ENCODE results near the gene ATOH8.

- TF ChIP-seq, protein P1, sequence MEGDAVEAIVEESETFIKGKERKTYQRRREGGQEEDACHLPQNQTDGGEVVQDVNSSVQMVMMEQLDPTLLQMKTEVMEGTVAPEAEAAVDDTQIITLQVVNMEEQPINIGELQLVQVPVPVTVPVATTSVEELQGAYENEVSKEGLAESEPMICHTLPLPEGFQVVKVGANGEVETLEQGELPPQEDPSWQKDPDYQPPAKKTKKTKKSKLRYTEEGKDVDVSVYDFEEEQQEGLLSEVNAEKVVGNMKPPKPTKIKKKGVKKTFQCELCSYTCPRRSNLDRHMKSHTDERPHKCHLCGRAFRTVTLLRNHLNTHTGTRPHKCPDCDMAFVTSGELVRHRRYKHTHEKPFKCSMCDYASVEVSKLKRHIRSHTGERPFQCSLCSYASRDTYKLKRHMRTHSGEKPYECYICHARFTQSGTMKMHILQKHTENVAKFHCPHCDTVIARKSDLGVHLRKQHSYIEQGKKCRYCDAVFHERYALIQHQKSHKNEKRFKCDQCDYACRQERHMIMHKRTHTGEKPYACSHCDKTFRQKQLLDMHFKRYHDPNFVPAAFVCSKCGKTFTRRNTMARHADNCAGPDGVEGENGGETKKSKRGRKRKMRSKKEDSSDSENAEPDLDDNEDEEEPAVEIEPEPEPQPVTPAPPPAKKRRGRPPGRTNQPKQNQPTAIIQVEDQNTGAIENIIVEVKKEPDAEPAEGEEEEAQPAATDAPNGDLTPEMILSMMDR (conservative IDR thresholded peaks at IDR 0.05; ENCODE audit: low read length): no peak
- TF ChIP-seq EZH2phosphoT487 (IDR thresholded peaks at IDR 0.05; ENCODE audit: borderline replicate concordance, low read depth, low read length): no peak
Observed at GRCh38 chr2:85757860-85758259, 4.1 kb downstream of the ATOH8 start.
